ENCODE data around the gene LIX1L. TPM values are rescaled to one million over a fixed set of nuclear protein-coding genes. Genes with fewer than 3 reads are reported as not detected.
A peak's percentile ranks its signal among the peaks of the same experiment; 100 is the strongest.
"Not testable (repeated sequence)": the region's sequence is repeated elsewhere in the genome, so short reads cannot be mapped to it uniquely, and the experiment has no call there.

The LIX1L gene
- total RNA-seq, 1 experiment from 2014 or later, result 37.4 TPM

DNA sequence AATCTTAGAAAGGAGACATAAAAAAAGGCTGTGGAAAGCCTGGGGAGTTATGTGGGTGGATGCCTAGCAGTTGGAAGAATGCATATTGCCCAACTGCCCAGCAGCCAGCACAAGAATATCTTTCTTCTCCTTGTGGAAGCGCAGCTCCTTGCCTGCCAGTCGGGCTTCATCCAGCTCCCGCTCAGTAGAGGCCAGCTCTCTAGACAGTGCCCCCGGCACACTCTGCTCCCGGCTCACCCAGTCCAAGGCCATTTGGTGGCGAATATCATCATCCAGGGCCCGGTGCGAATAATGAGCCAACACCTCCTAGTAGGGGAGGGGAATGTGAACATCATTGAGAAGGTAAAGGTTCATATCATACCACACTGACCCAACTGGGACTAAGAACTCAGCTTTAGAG, 21.6 kb downstream of the LIX1L start:
- no peak for DNase-seq (ENCODE audit: low read depth)

DNA sequence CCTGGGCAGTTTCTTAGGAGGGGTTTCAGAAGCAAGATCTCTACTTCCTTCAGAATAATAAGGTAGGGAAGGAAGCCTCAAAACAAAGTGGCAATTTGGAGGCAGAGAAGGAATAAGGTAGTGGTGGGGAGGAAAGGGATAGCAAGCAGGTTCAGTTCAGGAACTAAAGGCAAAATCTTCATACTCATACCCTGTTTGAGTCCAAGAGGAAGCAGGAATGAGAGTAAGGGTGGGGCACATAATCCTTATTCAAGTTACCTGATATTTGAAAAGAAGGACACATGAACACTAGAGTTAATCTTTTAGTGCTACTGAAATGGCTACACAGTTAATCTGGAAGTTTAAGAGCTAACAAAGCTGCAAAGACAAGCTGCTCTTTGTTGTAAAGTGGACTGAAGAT, 22.1 kb downstream of the LIX1L start:
- no peak for DNase-seq (ENCODE audit: low read depth)

DNA sequence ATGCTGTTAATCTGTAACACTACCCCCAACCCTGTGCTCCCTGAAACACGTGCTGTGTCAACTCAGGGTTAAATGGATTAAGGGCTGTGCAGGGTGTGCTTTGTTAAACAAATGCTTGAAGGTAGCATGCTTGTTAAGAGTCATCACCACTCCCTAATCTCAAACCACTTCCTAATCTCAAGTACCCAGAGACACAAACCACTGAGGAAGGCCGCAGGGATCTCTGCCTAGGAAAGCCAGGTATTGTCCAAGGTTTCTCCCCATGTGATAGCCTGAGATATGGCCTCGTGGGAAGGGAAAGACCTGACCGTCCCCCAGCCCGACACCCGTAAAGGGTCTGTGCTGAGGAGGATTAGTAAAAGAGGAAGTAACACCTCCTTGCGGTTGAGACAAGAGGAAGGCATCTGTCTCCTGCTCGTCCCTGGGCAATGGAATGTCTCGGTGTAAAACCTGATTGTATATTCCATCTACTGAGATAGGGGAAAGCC, 25.3 kb downstream of the LIX1L start:
- not testable (repeated sequence) for DNase-seq (ENCODE audit: low read depth)

DNA sequence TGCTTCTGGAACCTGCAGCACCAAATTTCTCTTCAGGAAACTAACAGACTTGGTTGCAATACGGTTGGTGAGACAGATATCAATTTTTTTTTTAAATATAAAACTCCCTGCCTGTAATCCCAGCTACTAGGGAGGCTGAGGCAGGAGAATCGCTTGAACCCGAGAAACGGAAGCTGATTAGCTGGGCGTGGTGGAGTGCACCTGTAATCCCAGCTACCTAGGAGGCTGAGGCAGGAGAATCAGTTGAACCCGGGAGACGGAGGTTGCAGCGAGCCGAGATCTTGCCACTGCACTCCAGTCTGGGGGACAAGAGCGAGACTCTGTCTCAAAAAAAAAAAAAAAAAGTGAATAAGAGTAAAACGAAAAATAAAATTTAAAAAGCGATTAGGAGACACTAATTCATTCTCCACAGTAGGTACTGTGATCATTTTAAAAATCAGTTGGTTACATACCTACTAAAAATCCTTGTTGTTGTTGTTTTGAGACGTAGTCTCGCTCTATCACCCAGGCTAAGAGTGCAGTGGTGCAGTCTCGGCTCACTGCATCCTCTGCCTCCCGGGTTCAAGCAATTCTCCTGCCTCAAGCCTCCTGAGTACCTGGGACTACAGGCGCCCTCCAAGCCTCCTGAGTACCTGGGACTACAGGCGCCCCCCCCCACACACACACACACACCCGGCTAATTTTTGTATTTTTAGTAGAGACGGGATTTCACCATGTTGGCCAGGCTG, 29.7 kb downstream of the LIX1L start:
- no peak for DNase-seq (ENCODE audit: low read depth)

DNA sequence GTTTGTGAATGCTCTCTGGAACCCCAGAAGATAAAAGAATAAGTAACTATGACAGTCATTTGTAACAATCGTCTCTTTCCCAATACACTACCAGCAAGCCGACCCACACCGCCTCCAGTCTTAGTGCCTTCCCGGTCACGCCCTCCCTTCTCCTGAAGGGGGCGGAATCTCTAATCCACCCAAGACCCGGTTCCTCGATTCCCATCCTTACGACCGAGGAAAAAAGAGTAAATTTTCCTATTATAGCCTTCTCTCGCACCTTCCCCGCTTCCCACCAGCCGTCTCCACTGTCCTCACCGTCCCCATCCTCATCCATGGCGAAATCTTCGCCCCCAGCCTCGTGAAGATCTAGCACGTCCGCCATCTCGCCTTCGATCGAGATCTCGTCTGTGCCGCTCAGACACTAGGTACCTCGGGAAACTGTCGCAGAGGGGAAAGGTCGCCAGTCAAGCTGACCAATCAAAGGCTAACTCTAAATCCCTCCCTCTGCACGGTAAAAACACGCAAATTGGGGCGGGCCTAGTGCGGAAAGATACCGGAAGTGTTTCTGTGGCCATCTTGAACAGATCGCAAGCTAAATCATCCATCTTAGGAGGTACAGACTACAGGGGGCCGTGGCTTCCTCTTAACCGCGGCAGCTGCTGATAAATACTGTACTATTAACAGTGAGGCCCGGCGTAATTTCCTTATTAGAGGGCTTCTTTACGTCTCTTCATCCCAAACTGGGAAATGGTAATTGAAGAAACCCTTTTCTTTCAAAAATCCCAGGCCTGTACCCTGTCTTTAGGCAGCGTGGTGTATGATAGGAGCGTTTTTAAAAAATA, 30.5 kb downstream of the LIX1L start, which contains the start of gene RBM8A:
Gene RBM8A, minus strand, starts transcription at position 422 of the 824 bp plus-strand sequence. Its CDS starts 58 bp downstream, at position 364.
- peak; percentile 99 for DNase-seq (ENCODE audit: low read depth)

DNA sequence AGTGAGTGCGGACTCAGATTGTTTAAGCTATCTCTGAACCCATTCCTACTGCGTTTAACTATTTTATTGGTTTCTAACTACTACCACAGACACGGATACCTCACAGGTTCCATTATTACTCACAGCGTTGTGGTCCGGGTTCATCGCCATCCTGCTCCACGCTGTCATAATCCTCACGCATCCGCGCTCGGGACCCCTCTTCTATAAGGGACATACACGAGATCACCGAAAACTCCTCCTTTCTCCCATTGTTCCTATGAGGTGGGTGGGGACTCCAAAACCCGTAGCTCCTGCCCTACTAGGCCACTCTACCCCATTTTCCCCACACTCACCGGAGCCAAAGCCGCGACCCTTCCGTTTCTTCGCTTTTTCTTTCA, 31.1 kb downstream of the LIX1L start:
- peak; percentile 31 for DNase-seq (ENCODE audit: low read depth)

DNA sequence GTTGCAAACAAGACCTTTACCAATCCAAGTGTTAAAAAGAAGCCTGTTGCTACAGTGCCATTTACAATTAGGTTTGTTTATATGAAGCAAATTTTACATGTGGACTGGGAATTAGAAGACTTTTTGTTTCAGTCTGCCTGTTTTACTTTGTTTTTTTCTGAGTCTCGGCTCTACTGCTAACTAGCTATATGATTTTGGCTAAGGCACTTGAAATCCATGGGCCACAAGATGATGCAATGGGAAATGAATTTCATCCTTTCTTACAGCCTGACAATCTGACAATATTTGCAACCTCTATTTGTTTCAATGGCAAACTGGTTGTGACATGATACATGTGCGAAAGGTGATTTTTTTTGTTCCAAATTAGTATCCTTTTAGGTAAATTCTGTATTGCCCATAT, 35.6 kb downstream of the LIX1L start:
- no peak for DNase-seq (ENCODE audit: low read depth)

DNA sequence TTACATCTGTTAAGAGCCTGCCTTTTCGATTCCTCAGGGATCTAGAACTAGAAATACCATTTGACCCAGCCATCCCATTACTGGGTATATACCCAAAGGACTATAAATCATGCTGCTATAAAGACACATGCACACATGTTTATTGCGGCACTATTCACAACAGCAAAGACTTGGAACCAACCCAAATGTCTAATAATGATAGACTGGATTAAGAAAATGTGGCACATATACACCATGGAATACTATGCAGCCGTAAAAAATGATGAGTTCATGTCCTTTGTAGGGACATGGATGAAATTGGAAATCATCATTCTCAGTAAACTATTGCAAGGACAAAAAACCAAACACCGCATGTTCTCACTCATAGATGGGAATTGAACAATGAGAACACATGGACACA, 37.5 kb downstream of the LIX1L start:
- not testable (repeated sequence) for DNase-seq (ENCODE audit: low read depth)

DNA sequence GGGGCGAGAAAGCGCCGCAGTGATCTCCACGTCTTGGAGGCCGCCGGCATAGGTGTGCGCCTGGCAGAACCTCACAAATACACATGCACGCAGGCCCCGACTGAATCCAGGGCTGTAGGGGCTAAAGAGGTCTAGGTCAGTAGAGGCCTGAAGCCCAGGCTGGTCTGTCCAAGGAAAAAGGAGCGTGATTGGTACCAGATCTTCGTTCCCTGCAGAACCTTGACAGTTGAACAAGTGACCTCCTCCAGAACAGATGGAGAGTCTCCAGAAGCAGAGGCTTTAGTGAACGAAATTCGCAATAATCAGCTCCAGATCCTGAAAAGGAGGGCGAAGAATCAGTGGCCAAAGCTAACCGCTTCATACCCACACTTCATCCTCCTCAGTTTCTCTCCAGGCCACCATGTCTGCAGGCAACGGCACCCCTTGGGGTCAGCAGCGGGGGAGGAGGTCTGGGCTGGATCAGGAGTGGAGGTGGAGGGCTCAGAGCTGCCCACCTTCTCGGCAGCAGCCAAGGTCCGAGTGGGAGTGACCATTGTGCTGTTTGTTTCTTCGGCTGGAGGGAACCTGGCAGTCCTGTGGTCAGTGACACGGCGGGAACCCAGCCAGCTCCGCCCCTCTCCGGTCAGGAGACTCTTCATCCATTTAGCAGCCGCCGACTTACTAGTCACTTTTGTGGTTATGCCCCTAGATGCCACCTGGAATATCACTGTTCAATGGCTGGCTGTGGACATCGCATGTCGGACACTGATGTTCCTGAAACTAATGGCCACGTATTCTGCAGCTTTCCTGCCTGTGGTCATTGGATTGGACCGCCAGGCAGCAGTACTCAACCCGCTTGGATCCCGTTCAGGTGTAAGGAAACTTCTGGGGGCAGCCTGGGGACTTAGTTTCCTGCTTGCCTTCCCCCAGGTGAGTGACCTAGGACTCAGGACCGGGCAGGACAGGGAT, 38.6 kb downstream of the LIX1L start:
- DNase-seq (ENCODE audit: low read depth), result peak; percentile 62

DNA sequence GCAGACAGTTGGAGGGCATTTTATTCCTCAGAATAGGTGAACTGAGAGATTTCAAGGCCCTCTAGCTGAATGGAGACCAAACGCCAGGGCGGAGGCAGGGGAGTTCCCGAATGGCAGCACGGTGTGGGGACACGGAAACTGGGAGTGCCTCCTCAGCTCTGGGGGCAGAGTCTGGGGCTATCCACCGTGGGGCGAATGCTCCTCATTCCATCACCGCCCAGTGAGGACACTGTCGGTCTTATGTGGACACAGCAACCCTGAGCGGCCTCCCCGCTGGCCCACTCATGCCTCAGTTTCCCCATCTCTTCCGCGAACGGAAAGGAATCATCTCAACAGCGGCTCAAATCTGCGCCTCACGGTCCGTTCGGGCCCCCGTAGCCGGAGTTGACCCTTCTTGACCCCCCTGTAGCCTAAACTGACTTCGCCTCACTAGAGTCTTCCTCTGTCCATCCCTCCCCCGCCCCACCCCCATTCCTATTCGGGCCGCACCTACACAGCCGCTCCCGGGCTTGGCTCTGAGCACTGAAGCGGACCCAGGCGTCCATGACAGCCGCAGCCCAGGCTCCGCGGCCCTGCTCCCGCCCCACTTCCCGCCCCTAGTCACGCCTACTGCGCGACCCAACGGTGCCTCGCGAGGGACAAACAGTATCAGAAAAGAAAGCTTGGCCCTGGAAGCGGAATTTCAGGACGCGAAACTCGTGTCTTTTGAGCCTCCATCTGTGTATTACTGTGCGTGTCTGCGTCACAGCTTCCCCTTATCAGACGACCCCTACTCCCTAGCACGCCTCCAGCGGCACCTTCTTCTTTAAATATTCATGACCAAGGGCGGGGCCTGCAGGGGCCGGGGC, 39.4 kb downstream of the LIX1L start, which contains the start of gene PEX11B:
Gene PEX11B, minus strand, starts transcription at position 574 of the 848 bp plus-strand sequence. Its CDS starts 29 bp downstream, at position 545.
- peak; percentile 89 for DNase-seq (ENCODE audit: low read depth)

DNA sequence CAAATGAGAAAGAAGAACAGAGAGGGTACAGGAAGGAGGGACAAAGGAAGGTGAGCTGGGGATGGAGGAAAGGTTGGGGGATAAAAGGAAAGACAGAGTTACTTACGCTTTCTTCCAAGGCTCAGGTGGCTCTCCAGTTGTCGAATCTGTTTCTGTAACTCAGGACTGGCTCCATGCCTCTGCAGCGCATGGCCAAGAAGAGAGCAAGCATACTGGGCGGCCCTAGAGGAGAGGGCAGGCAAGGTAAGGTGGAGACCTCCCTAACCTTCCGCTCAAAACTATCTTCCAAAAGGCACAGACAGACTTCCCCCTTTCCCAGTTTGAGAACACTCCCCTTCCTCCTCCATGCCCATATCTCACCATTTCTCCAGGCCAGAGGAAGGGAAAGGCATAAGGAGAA, 40.2 kb downstream of the LIX1L start:
- DNase-seq (ENCODE audit: low read depth), result no peak

DNA sequence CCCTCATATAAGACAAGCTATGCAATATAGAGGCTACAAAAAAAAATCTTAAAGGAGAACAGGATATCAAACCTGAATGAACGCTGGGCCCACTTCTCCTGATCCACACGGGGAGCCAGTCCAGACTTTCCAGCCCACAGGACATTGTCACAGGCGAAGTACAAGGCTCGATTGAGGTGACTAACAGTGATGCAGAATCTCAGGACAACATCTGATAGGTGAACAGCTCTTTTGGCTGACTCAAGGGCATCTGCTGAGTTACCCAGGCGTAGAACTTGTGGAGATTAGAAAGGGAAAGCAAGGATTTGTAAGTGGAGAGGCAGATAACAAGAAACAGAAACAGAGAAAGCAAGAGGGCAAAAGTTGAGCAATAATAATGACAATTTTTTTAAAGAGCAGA, 41.1 kb downstream of the LIX1L start:
- DNase-seq (ENCODE audit: low read depth), result peak; percentile 28

DNA sequence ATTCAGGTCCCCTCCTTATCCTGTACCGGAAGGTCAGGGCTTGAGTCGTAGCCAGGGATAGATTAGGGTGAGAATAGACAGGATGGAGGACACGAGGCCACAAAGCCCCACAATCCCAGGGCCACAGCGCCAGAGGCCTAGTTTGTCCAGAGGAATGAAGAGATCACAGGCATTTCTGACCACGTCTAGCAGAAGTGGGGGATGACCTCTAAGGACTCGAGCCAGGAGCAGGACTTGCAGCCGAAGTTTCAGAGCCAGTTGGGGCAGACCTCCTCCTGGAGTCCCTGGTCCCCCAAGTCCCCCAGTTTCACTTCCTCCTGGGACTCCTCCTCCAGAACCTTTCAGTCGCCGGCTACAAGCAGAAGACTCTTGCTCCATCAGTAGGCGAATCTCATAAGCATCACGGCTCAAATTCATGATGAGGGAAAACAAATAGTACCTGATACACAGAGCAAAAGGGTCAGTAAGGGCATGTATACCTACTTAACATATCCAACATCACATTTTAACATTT, 45.6 kb downstream of the LIX1L start:
- no peak for DNase-seq (ENCODE audit: low read depth)

DNA sequence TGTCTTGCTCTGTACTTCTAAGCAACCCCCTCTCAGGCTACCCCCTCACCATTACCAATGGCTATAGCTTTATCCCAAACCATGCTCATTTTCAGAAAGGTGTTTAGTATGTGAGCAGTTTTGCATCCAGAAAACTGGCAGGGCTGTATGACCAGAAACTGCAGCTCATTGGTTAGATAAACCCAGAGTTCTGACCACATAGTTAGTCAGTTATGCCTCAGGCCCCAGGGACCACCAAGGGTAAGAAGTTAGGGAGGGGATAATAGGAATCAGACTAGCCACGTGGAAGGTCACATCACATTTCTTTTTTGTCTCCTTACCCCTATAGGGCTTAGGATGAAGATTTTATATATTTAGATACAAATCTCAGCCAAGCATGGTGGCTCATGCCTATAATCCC, 49.2 kb downstream of the LIX1L start:
- peak; percentile 93 for DNase-seq (ENCODE audit: low read depth)

DNA sequence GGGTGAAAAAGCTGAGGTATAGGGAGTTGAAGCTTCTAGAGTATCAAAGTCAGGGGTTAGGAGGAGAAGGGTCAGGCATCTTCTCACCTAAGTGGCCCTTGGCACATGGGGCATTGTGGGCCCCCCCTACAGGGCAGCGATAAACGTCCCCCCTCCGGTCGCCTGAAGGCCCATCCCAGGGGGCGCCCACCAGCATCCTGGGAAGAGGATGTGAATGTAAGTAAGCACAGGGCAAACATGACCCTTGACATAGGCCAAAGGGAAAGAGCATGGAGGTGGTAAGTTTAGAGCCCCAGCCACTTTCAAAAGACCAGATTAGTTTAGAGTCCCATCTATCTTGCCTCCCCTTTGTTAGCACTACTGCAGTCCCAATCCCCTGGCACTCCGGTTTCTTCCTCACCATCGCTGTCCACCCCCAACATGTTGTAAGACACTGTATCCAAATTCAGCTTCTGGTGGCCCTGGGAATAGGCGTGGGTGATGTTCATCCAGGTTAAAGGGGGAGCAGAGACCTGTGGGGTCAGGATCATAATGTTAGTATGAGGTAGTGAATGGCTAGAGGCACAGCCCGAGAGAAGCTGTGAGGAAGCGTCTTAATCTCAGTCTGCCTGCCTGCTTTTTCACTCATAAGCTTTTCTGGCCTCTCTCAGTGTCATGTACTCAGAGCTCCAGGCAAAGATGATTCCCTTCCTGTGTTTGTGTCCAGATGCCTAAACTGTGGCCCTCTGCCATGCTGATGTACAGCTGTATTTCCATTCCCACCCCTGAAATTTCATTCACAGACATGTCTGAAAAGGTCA, 50.7 kb downstream of the LIX1L start:
- DNase-seq (ENCODE audit: low read depth), result peak; percentile 35

DNA sequence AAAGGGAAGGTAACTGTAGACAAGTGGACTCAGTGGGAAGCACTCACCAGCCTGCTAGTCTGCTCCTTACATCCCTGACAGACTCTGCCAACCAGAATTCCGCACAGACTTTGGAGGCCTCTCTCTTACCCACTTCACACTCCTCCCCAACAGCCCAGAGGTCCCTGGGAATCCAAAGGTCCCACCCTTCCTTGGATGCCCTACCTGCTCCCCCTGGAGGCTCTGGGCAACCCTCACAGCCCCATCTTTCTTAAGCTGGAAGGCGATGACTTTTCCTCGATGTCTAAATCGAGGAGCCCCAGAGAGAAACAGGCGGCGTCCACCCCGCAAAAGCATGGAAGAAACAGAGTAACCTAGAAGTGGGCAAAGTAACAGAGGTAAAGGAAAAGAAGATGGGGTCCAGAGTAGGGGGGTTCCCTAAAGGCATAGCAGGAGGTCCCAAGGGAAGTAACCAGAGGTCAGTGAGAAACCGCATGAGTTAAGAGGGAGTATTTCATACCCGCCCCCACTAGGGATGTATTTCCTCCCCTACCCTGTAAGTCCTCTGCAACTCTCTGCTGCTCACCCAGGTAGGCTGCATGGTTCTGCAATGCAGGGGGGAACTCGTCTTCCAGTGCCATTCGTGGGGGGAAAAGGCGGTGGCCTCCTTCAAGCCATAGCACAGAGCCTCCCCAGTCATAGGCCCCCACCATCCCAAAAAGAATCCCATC, 56.4 kb downstream of the LIX1L start:
- no peak for DNase-seq (ENCODE audit: low read depth)

DNA sequence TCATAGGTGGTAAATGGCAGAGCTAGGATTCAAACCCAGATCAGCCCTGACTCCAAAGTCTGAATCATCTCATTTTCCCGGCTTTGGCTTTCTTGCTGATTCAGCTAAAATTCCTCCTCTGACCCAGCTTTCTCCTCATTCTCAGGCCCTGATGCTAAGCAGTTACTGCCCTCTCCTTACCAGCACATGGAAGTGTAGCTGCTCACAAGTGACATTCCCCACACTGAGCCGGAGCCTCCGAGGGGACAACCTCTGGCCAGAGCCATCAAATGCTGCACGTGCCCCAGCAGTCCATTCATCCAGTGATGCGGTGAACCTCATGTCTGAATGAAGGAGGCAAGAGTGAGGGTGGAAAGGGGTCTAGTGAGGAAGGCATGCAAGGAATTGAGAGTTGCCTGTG, 59.1 kb downstream of the LIX1L start:
- peak; percentile 32 for DNase-seq (ENCODE audit: low read depth)

DNA sequence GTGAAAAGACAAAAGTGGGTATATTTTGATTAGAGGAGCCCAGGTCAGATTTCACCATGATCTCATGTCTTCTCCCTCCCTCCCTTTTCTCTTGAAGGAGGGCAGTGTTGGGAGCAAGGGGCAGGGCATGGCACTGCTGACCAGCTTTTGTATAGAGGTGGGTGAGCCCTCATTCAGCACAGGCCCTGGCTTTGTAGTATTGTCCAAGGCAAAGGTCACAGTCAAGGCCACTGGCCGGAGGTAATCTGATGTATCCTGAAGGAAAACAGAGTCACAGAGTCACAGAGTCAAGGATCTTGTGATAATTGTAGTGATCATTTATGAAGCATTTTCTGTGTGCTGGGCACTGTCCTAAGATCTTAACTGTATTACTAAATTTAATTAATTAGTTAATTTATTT, 59.8 kb downstream of the LIX1L start:
- DNase-seq (ENCODE audit: low read depth), result no peak

DNA sequence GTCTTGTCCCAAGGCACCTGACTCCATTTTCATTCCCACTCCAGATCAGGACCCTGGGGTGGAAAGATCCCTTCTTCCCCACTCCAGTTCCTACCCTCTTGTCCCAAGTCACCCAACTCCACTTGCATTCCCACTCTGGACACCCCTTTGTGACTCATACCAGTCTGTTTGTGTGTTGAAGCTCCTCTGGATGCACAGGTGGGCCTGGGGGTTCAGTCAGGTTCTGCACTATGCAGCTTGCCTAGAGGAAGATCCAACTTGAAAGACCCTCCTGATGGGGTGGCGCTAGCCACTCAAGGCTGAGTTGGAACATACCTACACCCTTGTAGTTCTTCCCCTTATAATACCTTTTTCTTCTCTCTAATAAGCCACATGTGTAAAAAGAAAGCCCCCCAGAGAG, 62.3 kb downstream of the LIX1L start:
- DNase-seq (ENCODE audit: low read depth), result no peak
